ENCODE data around the gene ATP6AP1.

ATP6AP1 gene

GRCh38 chrX:154450312-154450711 lies 21.8 kb downstream of the ATP6AP1 start:
- no peak for DNase-seq

GRCh38 chrX:154452823-154453222 lies 24.3 kb downstream of the ATP6AP1 start:
- DNase-seq, result no peak

- peak; percentile 76 for DNase-seq
These were observed 29.1 kb downstream of the ATP6AP1 start for GRCh38 chrX:154457491-154458115.

- peak; percentile 78 for DNase-seq
These were observed 29.9 kb downstream of the ATP6AP1 start, which contains the start of gene PLXNA3 for GRCh38 chrX:154458116-154458953. TSS of gene PLXNA3 (plus strand) at chrX:154458281. CDS start at chrX:154460184, 1,903 bp downstream.

GRCh38 chrX:154458954-154459778 lies 30.7 kb downstream of the ATP6AP1 start:
- DNase-seq, result no peak

GRCh38 chrX:154459832-154460231 lies 31.4 kb downstream of the ATP6AP1 start:
- DNase-seq, result no peak

- DNase-seq, result no peak
These were observed 31.8 kb downstream of the ATP6AP1 start for GRCh38 chrX:154460326-154460725.

- DNase-seq, result no peak
These were observed 33.9 kb downstream of the ATP6AP1 start for GRCh38 chrX:154462396-154462795.

- DNase-seq, result no peak
These were observed 35.2 kb downstream of the ATP6AP1 start for GRCh38 chrX:154463611-154464220.

GRCh38 chrX:154464806-154465365 lies 36.4 kb downstream of the ATP6AP1 start:
- DNase-seq, result no peak

GRCh38 chrX:154465601-154466000 lies 37.1 kb downstream of the ATP6AP1 start:
- DNase-seq, result no peak

- no peak for DNase-seq
These were observed 37.6 kb downstream of the ATP6AP1 start for GRCh38 chrX:154466036-154466435.

- DNase-seq, result no peak
These were observed 38.4 kb downstream of the ATP6AP1 start for GRCh38 chrX:154466907-154467306.

- DNase-seq, result no peak
These were observed 39.1 kb downstream of the ATP6AP1 start for GRCh38 chrX:154467556-154467955.

- no peak for DNase-seq
These were observed 39.7 kb downstream of the ATP6AP1 start for GRCh38 chrX:154468217-154468616.

- no peak for DNase-seq
These were observed 40.6 kb downstream of the ATP6AP1 start for GRCh38 chrX:154469114-154469513.

- no peak for DNase-seq
These were observed 41.4 kb downstream of the ATP6AP1 start for GRCh38 chrX:154469880-154470279.

GRCh38 chrX:154470434-154470833 lies 42.0 kb downstream of the ATP6AP1 start:
- DNase-seq, result no peak

GRCh38 chrX:154470914-154471568 lies 42.6 kb downstream of the ATP6AP1 start:
- no peak for DNase-seq

- no peak for DNase-seq
These were observed 43.6 kb downstream of the ATP6AP1 start for GRCh38 chrX:154471839-154472684.
